ENCODE measurements around the gene ARHGAP33. TPM values are rescaled to one million over a fixed set of nuclear protein-coding genes. Genes with fewer than 3 reads are reported as not detected.
"Not testable (repeated sequence)": the region's sequence is repeated elsewhere in the genome, so short reads cannot be mapped to it uniquely, and the experiment has no call there.

ARHGAP33 gene
- total RNA-seq, 4 donors from 2014 or later: 3.3 to 11.2 (median 7.7) TPM

DNA sequence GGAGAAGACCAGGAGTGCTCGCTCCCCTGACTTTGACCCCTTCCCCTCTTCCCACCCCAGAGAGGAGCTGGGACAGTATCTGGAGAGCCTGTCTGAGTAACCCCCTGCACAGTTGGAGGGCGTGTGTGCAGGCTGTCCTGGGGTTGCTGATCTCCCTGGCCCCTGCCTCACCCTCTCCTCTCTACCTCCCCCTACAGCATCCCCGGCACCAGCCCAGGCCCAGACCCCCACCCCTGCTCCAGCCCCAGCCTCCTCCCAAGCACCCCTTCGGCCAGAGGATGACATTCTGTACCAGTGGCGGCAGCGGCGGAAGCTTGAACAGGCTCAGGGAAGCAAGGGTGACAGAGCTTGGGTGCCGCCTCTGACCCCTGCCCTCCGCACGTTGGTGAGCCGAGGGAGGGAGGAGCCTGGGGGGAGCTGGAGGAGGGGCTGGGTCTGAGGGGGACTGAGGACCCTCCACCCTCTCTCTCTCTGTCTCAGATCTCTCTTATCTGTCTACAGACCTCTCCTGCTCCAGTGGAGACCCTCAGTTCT, 8.7 kb upstream of the ARHGAP33 start:
- peaks cover 0 to 10% (median 3%) of the 10 kb centered on the region in 4 donors for H3K4me1 ChIP-seq
- peaks cover 23 to 69% (median 40%) of the 10 kb centered on the region in 4 donors for H3K36me3 ChIP-seq
- WGBS: 86% methylated on average over 9 of the region's 11 CpGs
- no peak for DNase-seq (ENCODE audit: extremely low spot score)
- intact Hi-C loops (cut with DNase I): no loop called here
- TF ChIP-seq POLR2AphosphoS5 (IDR thresholded peaks at IDR 0.05): no peak
- TF ChIP-seq, protein P1, sequence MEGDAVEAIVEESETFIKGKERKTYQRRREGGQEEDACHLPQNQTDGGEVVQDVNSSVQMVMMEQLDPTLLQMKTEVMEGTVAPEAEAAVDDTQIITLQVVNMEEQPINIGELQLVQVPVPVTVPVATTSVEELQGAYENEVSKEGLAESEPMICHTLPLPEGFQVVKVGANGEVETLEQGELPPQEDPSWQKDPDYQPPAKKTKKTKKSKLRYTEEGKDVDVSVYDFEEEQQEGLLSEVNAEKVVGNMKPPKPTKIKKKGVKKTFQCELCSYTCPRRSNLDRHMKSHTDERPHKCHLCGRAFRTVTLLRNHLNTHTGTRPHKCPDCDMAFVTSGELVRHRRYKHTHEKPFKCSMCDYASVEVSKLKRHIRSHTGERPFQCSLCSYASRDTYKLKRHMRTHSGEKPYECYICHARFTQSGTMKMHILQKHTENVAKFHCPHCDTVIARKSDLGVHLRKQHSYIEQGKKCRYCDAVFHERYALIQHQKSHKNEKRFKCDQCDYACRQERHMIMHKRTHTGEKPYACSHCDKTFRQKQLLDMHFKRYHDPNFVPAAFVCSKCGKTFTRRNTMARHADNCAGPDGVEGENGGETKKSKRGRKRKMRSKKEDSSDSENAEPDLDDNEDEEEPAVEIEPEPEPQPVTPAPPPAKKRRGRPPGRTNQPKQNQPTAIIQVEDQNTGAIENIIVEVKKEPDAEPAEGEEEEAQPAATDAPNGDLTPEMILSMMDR (IDR thresholded peaks at IDR 0.05): no peak
- no peak for TF ChIP-seq POLR2A (IDR thresholded peaks at IDR 0.05; ENCODE audit: low read depth)
- TF ChIP-seq EP300 (IDR thresholded peaks at IDR 0.05): no peak
- H3K27me3 ChIP-seq: no peaks in the 10 kb centered on the region
- no peaks in the 10 kb centered on the region for H3K9me3 ChIP-seq
- H3K4me3 ChIP-seq: no peak overlapping the region
- H3K27ac ChIP-seq (replicated peaks in 1 of 4): no peak overlapping the region

- H3K27ac ChIP-seq (replicated peaks in 1 of 4): no peak overlapping the region
- intact Hi-C loops (cut with DNase I): no loop called here
- WGBS: 70% methylated on average over 20 of the region's 34 CpGs
These were observed 7.9 kb upstream of the ARHGAP33 start for GRCh38 chr19:35767288-35768081.

GRCh38 chr19:35768082-35768421, 7.3 kb upstream of the ARHGAP33 start:
- no peak for DNase-seq (ENCODE audit: extremely low spot score)
- 76% methylated on average over 6 of the region's 15 CpGs for WGBS
- Histone ChIP-seq H3K4me1 (peaks cover 0 to 10% (median 3%) of the 10 kb centered on the region in 4 donors), H3K27ac (replicated peaks in 1 of 4) (no peak overlapping the region), H3K36me3 (peaks cover 16 to 55% (median 31%) of the 10 kb centered on the region in 4 donors), H3K27me3 (no peaks in the 10 kb centered on the region), H3K4me3 (no peak overlapping the region), H3K9me3 (no peaks in the 10 kb centered on the region)
- intact Hi-C loops (cut with DNase I): no loop called here
- TF ChIP-seq POLR2AphosphoS5 (IDR thresholded peaks at IDR 0.05) (no peak), POLR2A (IDR thresholded peaks at IDR 0.05; ENCODE audit: low read depth) (no peak), EP300 (IDR thresholded peaks at IDR 0.05) (no peak)
- TF ChIP-seq, protein P1 (IDR thresholded peaks at IDR 0.05): no peak

More at GRCh38 chr19:35767288-35768081, 7.9 kb upstream of the ARHGAP33 start:
- Histone ChIP-seq H3K9me3 (no peaks in the 10 kb centered on the region), H3K4me3 (no peak overlapping the region), H3K4me1 (peaks cover 0 to 10% (median 3%) of the 10 kb centered on the region in 4 donors), H3K36me3 (peaks cover 16 to 60% (median 33%) of the 10 kb centered on the region in 4 donors), H3K27me3 (no peaks in the 10 kb centered on the region)
- TF ChIP-seq EP300 (IDR thresholded peaks at IDR 0.05) (no peak), POLR2AphosphoS5 (IDR thresholded peaks at IDR 0.05) (no peak), POLR2A (IDR thresholded peaks at IDR 0.05; ENCODE audit: low read depth) (no peak)
- TF ChIP-seq, protein P1 (IDR thresholded peaks at IDR 0.05): no peak
- DNase-seq (ENCODE audit: extremely low spot score): no peak

- WGBS: 94% methylated on average over 5 of the region's 5 CpGs
- intact Hi-C loops (cut with DNase I): loop anchor here (10.0 kb wide), 1 partner anchor 112 kb away; no protein-coding TSS in a partner anchor
- not testable (repeated sequence) for DNase-seq (ENCODE audit: extremely low spot score)
These were observed 3.0 kb upstream of the ARHGAP33 start for GRCh38 chr19:35772362-35772761.

GRCh38 chr19:35773020-35773806, 2.2 kb upstream of the ARHGAP33 start:
- 60% methylated on average over 9 of the region's 9 CpGs for WGBS
- intact Hi-C loops (cut with DNase I): loop anchor here (10.0 kb wide), 1 partner anchor 112 kb away; no protein-coding TSS in a partner anchor
- Histone ChIP-seq H3K27ac (replicated peaks in 1 of 4) (no peak overlapping the region), H3K36me3 (peaks cover 0 to 14% (median 6%) of the 10 kb centered on the region in 4 donors), H3K27me3 (no peaks in the 10 kb centered on the region), H3K4me3 (no peak overlapping the region), H3K9me3 (no peaks in the 10 kb centered on the region), H3K4me1 (peaks cover 14 to 28% (median 22%) of the 10 kb centered on the region in 4 donors)
- TF ChIP-seq, protein P1 (IDR thresholded peaks at IDR 0.05): no peak
- no peak for TF ChIP-seq POLR2A (IDR thresholded peaks at IDR 0.05; ENCODE audit: low read depth)
- no peak for TF ChIP-seq POLR2AphosphoS5 (IDR thresholded peaks at IDR 0.05)
- no peak for TF ChIP-seq EP300 (IDR thresholded peaks at IDR 0.05)
- DNase-seq (ENCODE audit: extremely low spot score): no peak

More at GRCh38 chr19:35772362-35772761, 3.0 kb upstream of the ARHGAP33 start:
- Histone ChIP-seq H3K4me1 (peaks cover 14 to 30% (median 26%) of the 10 kb centered on the region in 4 donors), H3K36me3 (peaks cover 0 to 13% (median 4%) of the 10 kb centered on the region in 4 donors)
- H3K27ac ChIP-seq (replicated peaks in 1 of 4); H3K4me3 ChIP-seq; H3K9me3 ChIP-seq; H3K27me3 ChIP-seq: not testable (repeated sequence)

All from esophagus muscularis mucosa (tissue), 4 donors.